GM12878 (cell line): ENCODE data around the gene LCOR. TPM values are rescaled to one million over a fixed set of nuclear protein-coding genes. Genes with fewer than 3 reads are reported as not detected.

Source experiments
- ATAC-seq: fragments of 200-7000 bp; cut with Tn5 transposase; 3 replicates; pipeline ENCODE4 v1.9.1; 2020; ENCODE audit warnings: mild to moderate bottlenecking, moderate library complexity
- BruUV-seq: library from RNA; stranded (reverse); fragments of 400-500 nt; replicated peaks from 2 replicates; lab custom pipeline; 2021; lab: Mats Ljungman, UMichigan
- CTCF ChIA-PET: fragments of 300-600 bp; sonication (Branson Sonifier 250); formaldehyde crosslinking; extraction: SDS; loops from one replicate; lab custom pipeline; 2021; ENCODE audit warnings: inconsistent platforms; lab: Yijun Ruan, JAX
- POLR2A ChIA-PET: fragments of 350-600 bp; formaldehyde crosslinking; extraction: SDS; loops from one replicate; lab custom pipeline; 2021; ENCODE audit warnings: inconsistent platforms; lab: Charles Lee
- RAD21 ChIA-PET: fragments of 300-600 bp; sonication (Branson Sonifier 250); formaldehyde crosslinking; loops from one replicate; lab custom pipeline; 2023; ENCODE audit warnings: antibody characterized with exemption; ENCODE audit not compliant: unreplicated experiment; lab: Charles Lee
- SMC1A ChIA-PET: fragments of 300-600 bp; sonication (Branson Sonifier 250); formaldehyde crosslinking; loops from one replicate; lab custom pipeline; 2023; ENCODE audit not compliant: unreplicated experiment, uncharacterized antibody; lab: Charles Lee
- DNase-seq: peaks from one replicate; pipeline ENCODE4 v3.0.0-alpha.2; 2011; ENCODE audit warnings: low read depth, low spot score
- FAIRE-seq: peaks from 3 replicates; lab custom pipeline; 2011; peaks lifted over from hg19 to GRCh38; lab: Jason Lieb, UNC
- H2AFZ ChIP-seq: 2 replicates; pipeline ENCODE4 v1.6.0; 2011; ENCODE audit warnings: low read depth, low read length, control low read depth; ENCODE audit not compliant: control insufficient read depth
- H3K27ac ChIP-seq: 2 replicates; pipeline ENCODE4 v1.5.1; 2011; ENCODE audit warnings: control low read depth; ENCODE audit not compliant: control insufficient read depth, insufficient read depth
- H3K27me3 ChIP-seq, 2 experiments: replicated peaks in 1 of 2; 2 replicates each; pipeline versions ENCODE4 v1.6.0 to v1.6.1; 2011; ENCODE audit warnings: low read length in 1 of 2; ENCODE audit not compliant: control insufficient read depth in 2 of 2, insufficient read depth in 2 of 2
- H3K36me3 ChIP-seq, 2 experiments: 2 replicates each; pipeline ENCODE4 v1.5.1; 2011; ENCODE audit warnings: low read length in 1 of 2; ENCODE audit not compliant: control insufficient read depth in 2 of 2, insufficient read depth in 2 of 2
- H3K4me1 ChIP-seq: 2 replicates; pipeline ENCODE4 v1.6.1; 2011; ENCODE audit warnings: mild to moderate bottlenecking, low read length, moderate library complexity, mixed read lengths; ENCODE audit not compliant: control insufficient read depth, insufficient read depth
- H3K4me2 ChIP-seq: 2 replicates; pipeline ENCODE4 v1.6.0; 2011; ENCODE audit warnings: control low read depth; ENCODE audit not compliant: control insufficient read depth, insufficient read depth
- H3K4me3 ChIP-seq: fragments of 200-600 bp; sonication (generic); 2 replicates; pipeline ENCODE4 v1.5.1; 2016
- H3K79me2 ChIP-seq: 2 replicates; pipeline ENCODE4 v1.6.0; 2011; ENCODE audit warnings: low read length; ENCODE audit not compliant: control insufficient read depth, insufficient read depth
- H3K9ac ChIP-seq: 2 replicates; pipeline ENCODE4 v1.8.0; 2011; ENCODE audit warnings: low read length, control low read depth, mixed read lengths; ENCODE audit not compliant: control insufficient read depth, insufficient read depth
- H3K9me3 ChIP-seq: replicated peaks from 3 replicates; pipeline ENCODE4 v1.5.1; 2011; ENCODE audit warnings: mild to moderate bottlenecking, low read length; ENCODE audit not compliant: control insufficient read depth, insufficient read depth
- H4K20me1 ChIP-seq: 2 replicates; pipeline ENCODE4 v1.6.0; 2011; ENCODE audit not compliant: control insufficient read depth, insufficient read depth
- ATF3 ChIP-seq: IDR thresholded peaks from 2 replicates; pipeline ENCODE4 v1.6.1; 2011; ENCODE audit warnings: low read depth, mild to moderate bottlenecking, low read length, moderate library complexity, borderline replicate concordance; ENCODE audit errors: extremely low read depth
- CBX3 ChIP-seq: fragments of 200-600 bp; sonication (generic); IDR thresholded peaks from 2 replicates; pipeline ENCODE4 v1.6.1; 2016; ENCODE audit warnings: low read depth, borderline replicate concordance
- CHD4 ChIP-seq: fragments of 200-600 bp; sonication (generic); IDR thresholded peaks from 2 replicates; pipeline ENCODE4 v1.6.1; 2016; ENCODE audit warnings: mild to moderate bottlenecking
- EGR1 ChIP-seq, 2 experiments: IDR thresholded peaks; 1 replicate in 1 of 2; 2 replicates in 1 of 2; pipeline ENCODE4 v1.6.1; 2011 to 2012; ENCODE audit warnings: low read depth in 2 of 2, low read length in 2 of 2, borderline replicate concordance in 1 of 2, mild to moderate bottlenecking in 1 of 2, moderate library complexity in 1 of 2
- EZH2 ChIP-seq: IDR thresholded peaks from 2 replicates; pipeline ENCODE4 v1.6.1; 2012; ENCODE audit warnings: low read depth, mild to moderate bottlenecking, control low read depth, inconsistent platforms, low read length, borderline replicate concordance; ENCODE audit not compliant: control insufficient read depth
- FOS ChIP-seq: IDR thresholded peaks from 3 replicates; pipeline ENCODE4 v1.6.1; 2011; ENCODE audit warnings: borderline replicate concordance; ENCODE audit not compliant: insufficient read length; ENCODE audit errors: extremely low read depth
- HDGF ChIP-seq: fragments of 450-650 bp; IDR thresholded peaks from 2 replicates; pipeline ENCODE4 v1.6.1; 2016; ENCODE audit warnings: antibody characterized with exemption
- LARP7 ChIP-seq: fragments of 450-650 bp; IDR thresholded peaks from 2 replicates; pipeline ENCODE4 v1.6.1; 2017; ENCODE audit warnings: mild to moderate bottlenecking
- MEF2A ChIP-seq: IDR thresholded peaks from 2 replicates; pipeline ENCODE4 v1.6.1; 2011; ENCODE audit warnings: low read depth, mild to moderate bottlenecking, low read length, moderate library complexity; ENCODE audit not compliant: insufficient read depth
- MTA3 ChIP-seq: IDR thresholded peaks from 2 replicates; pipeline ENCODE4 v1.6.1; 2012; ENCODE audit warnings: low read length, inconsistent platforms, borderline replicate concordance
- MYB ChIP-seq: fragments of 150-350 bp; IDR thresholded peaks from 2 replicates; pipeline ENCODE4 v1.6.1; 2014; ENCODE audit warnings: mild to moderate bottlenecking, low read depth, low read length, borderline replicate concordance
- NBN ChIP-seq: fragments of 450-650 bp; IDR thresholded peaks from 2 replicates; pipeline ENCODE4 v1.6.1; 2016
- POU2F2 ChIP-seq: IDR thresholded peaks from 3 replicates; pipeline ENCODE4 v1.6.1; 2011; ENCODE audit warnings: low read depth, mild to moderate bottlenecking, low read length, borderline replicate concordance
- PRDM15 ChIP-seq: fragments of 450-650 bp; formaldehyde crosslinking; IDR thresholded peaks from 2 replicates; pipeline ENCODE4 v1.4.0; 2020; ENCODE audit warnings: mild to moderate bottlenecking, moderate library complexity
- RB1 ChIP-seq: fragments of 450-650 bp; formaldehyde crosslinking; IDR thresholded peaks from 2 replicates; pipeline ENCODE4 v1.6.1; 2017; ENCODE audit warnings: mild to moderate bottlenecking, borderline replicate concordance
- SMARCA5 ChIP-seq: fragments of 450-650 bp; IDR thresholded peaks from 2 replicates; pipeline ENCODE4 v1.6.1; 2017; ENCODE audit warnings: mild to moderate bottlenecking
- SUZ12 ChIP-seq: fragments of 200-600 bp; sonication (generic); IDR thresholded peaks from one replicate; pipeline ENCODE4 v1.6.1; 2018; ENCODE audit warnings: antibody characterized with exemption, mild to moderate bottlenecking; ENCODE audit not compliant: unreplicated experiment
- USF2 ChIP-seq: IDR thresholded peaks from 2 replicates; pipeline ENCODE4 v1.6.1; 2011; ENCODE audit warnings: low read depth, low read length, improper control_type of control experiment, borderline replicate concordance
- WRNIP1 ChIP-seq: IDR thresholded peaks from 2 replicates; pipeline ENCODE4 v1.6.1; 2011; ENCODE audit warnings: low read depth, low read length, improper control_type of control experiment, borderline replicate concordance
- WGBS: methylation state at CpG from one replicate; pipeline ENCODE4 v1.1.6; 2016; ENCODE audit warnings: low lambda C conversion rate; ENCODE audit not compliant: insufficient replicate concordance, insufficient coverage; ENCODE audit errors: missing lambda C conversion rate; 5-methylcytosine and 5-hydroxymethylcytosine counted together
- in situ Hi-C: fragments of 300-500 bp; cut with MboI; formaldehyde crosslinking; loops from 9 replicates; pipeline ENCODE4 v1.14.3; 2018; ENCODE audit warnings: mixed read lengths
- intact Hi-C: fragments of 100-400 bp; cut with micrococcal nuclease; formaldehyde crosslinking; loops from one replicate; pipeline ENCODE4 v1.14.2; 2022; ENCODE audit not compliant: unreplicated experiment
- polyA plus RNA-seq, 11 experiments: library from polyadenylated mRNA; depleted of rRNA in 4 of 11; unstranded in 6 of 11; stranded (reverse) in 5 of 11; fragments of >200 nt; fragmentation: Nextera tagmentation in 4 of 11; fragmentation: Illumina TruSeq in 1 of 11; extraction: Ambion mirVana in 4 of 11; extraction: Trizol in 1 of 11; gene quantifications; 1 replicate in 1 of 11; 2 replicates in 10 of 11; pipeline versions ENCODE4 v1.2.1 to v1.2.3, GENCODE V29; 2011 to 2016; ENCODE audit warnings: inconsistent platforms in 2 of 11, missing spikeins in 2 of 11, low read depth in 1 of 11
- total RNA-seq, 4 experiments: library from RNA; depleted of rRNA in 3 of 4; stranded (reverse); fragments of >200 nt in 3 of 4; fragmentation: Illumina TruSeq in 1 of 4; extraction: Trizol in 1 of 4; gene quantifications; 2 replicates each; pipeline versions ENCODE4 v1.2.1 to v1.2.3, GENCODE V29; 2013 to 2021

LCOR gene
- total and polyA plus RNA-seq, 10 of the 15 experiments (the other 5 are each of a cell fraction or from before 2014, with no cell fraction given), result 1.6 to 22.0 (median 13.2) TPM

GRCh38 chr10:96999337-96999736, 167.2 kb downstream of the LCOR start:
- Histone ChIP-seq H2AFZ (no peak overlapping the region), H3K4me1 (no peaks in the 10 kb centered on the region), H3K27ac (no peak overlapping the region), H3K4me3 (no peak overlapping the region), H3K9ac (no peak overlapping the region), H4K20me1 (no peaks in the 10 kb centered on the region), H3K36me3 (no peaks in the 10 kb centered on the region), H3K9me3 (no peaks in the 10 kb centered on the region), H3K4me2 (no peak overlapping the region), H3K27me3 (no peaks in the 10 kb centered on the region), H3K79me2 (no peaks in the 10 kb centered on the region)
- FAIRE-seq (no peak), DNase-seq (no peak), ATAC-seq (no peak)
- no TSS peak for BruUV-seq
- in situ Hi-C loops (no loop called here), intact Hi-C loops (no loop called here)
- POLR2A ChIA-PET, result no interaction called here
- SMC1A ChIA-PET, result no interaction called here
- 49% methylated on average over 4 of the region's 4 CpGs for WGBS
- RAD21 ChIA-PET, result no interaction called here
- CTCF ChIA-PET, result no interaction called here
- TF ChIP-seq MTA3 (no peak), CHD4 (no peak), WRNIP1 (no peak), LARP7 (no peak), MEF2A (no peak), MYB (no peak), HDGF (no peak), CBX3 (no peak), ATF3 (no peak), PRDM15 (no peak), EZH2 (no peak), FOS (no peak), RB1 (no peak), SMARCA5 (no peak), USF2 (no peak), POU2F2 (no peak), EGR1 (IDR thresholded peaks at IDR 0.05; ENCODE audit: borderline replicate concordance in 1 of 2, low read depth in 2 of 2, low read length in 2 of 2) (no peak), NBN (no peak), SUZ12 (no peak)
